ENCODE measurements around the gene ARHGEF40. TPM values are rescaled to one million over a fixed set of nuclear protein-coding genes. Genes with fewer than 3 reads are reported as not detected.

ARHGEF40 gene
- total and polyA plus RNA-seq, 2 donors (not counting 1 experiment from before 2014, with no cell fraction given), result 1.0 to 1.7 TPM

DNA sequence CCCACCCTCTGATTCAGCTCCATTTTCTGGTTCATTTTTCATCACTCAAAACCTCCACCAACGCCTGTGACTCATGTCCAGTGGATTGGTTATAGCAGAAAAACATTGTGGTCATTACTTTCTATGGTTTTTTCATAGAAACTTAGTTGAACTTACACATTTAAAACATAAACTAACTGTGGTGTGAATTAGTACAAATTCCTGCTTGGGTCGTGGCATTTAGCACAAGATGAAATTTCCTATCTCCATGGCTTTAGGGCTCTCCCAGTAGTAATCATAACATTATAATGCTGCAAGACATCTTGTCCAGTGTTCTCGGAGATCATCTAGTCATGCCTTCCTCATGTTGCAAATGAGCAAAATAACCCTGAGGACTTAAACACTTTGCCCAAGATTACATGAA lies 20.8 kb upstream of the ARHGEF40 start:
- intact Hi-C loops (cut with micrococcal nuclease), result no loop called here
- no peaks in the 10 kb centered on the region for H3K36me3 ChIP-seq (replicated peaks in 1 of 2; ENCODE audit: control extremely low read depth in 1 of 2, control insufficient read depth in 1 of 2, extremely low read depth in 1 of 2, insufficient read depth in 2 of 2, low read length in 1 of 2)
- 88% methylated on average over 1 of the region's 3 CpGs for WGBS (ENCODE audit: insufficient coverage)
- H4K20me1 ChIP-seq (ENCODE audit: control insufficient read depth, insufficient read depth, low read length, poor library complexity, severe bottlenecking), result no peaks in the 10 kb centered on the region
- no peak overlapping the region for H3K4me2 ChIP-seq (replicated peaks; ENCODE audit: low read depth, low read length, poor library complexity, severe bottlenecking)
- Mint-ChIP-seq H3K4me1 (no peaks in the 10 kb centered on the region), H3K27ac (no peak overlapping the region), H3K27me3 (peaks cover 55% of the 10 kb centered on the region), H3K4me3 (no peak overlapping the region), H3K9me3 (ENCODE audit: insufficient read depth) (no peaks in the 10 kb centered on the region)
- CTCF ChIA-PET, result interaction anchor here (1.2 to 3.1 kb wide), 3 partner anchors 9 to 34 kb away, joined by 4 to 24 read pairs (median 4); no protein-coding TSS in a partner anchor
- TF ChIP-seq, protein P1, sequence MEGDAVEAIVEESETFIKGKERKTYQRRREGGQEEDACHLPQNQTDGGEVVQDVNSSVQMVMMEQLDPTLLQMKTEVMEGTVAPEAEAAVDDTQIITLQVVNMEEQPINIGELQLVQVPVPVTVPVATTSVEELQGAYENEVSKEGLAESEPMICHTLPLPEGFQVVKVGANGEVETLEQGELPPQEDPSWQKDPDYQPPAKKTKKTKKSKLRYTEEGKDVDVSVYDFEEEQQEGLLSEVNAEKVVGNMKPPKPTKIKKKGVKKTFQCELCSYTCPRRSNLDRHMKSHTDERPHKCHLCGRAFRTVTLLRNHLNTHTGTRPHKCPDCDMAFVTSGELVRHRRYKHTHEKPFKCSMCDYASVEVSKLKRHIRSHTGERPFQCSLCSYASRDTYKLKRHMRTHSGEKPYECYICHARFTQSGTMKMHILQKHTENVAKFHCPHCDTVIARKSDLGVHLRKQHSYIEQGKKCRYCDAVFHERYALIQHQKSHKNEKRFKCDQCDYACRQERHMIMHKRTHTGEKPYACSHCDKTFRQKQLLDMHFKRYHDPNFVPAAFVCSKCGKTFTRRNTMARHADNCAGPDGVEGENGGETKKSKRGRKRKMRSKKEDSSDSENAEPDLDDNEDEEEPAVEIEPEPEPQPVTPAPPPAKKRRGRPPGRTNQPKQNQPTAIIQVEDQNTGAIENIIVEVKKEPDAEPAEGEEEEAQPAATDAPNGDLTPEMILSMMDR (IDR thresholded peaks at IDR 0.05), result no peak
- no peak for TF ChIP-seq EZH2 (IDR thresholded peaks at IDR 0.05; ENCODE audit: borderline replicate concordance, insufficient read depth, low read depth, low read length, poor library complexity, severe bottlenecking)
- H3K27me3 ChIP-seq (replicated peaks in 1 of 4; ENCODE audit: control extremely low read depth in 1 of 4, control insufficient read depth in 3 of 4, insufficient read depth in 4 of 4, low read length in 3 of 4), result peaks cover 0 to 15% (median 3%) of the 10 kb centered on the region in 4 experiments
- ATAC-seq (ENCODE audit: low read depth) (no peak), DNase-seq (no peak)
- POLR2A ChIA-PET, result no interaction called here
- no peaks in the 10 kb centered on the region for H3K4me1 ChIP-seq (ENCODE audit: control insufficient read depth in 2 of 2, insufficient read depth in 2 of 2, low read length in 2 of 2)
- H2AFZ ChIP-seq (ENCODE audit: insufficient read depth, low read depth, low read length, poor library complexity, severe bottlenecking), result no peak overlapping the region
- no peaks in the 10 kb centered on the region for H3K79me2 ChIP-seq (ENCODE audit: control insufficient read depth, insufficient read depth, low read length)
- H3K9me3 ChIP-seq (ENCODE audit: control extremely low read depth in 1 of 3, control insufficient read depth in 2 of 3, insufficient read depth in 1 of 3, low read length in 2 of 3), result no peaks in the 10 kb centered on the region
- no peak overlapping the region for H3K9ac ChIP-seq (ENCODE audit: low read length)
- H3K27ac ChIP-seq (ENCODE audit: low read length in 2 of 2), result no peak overlapping the region
- H3K4me3 ChIP-seq (ENCODE audit: control extremely low read depth in 1 of 5, extremely low read depth in 1 of 5, insufficient read depth in 1 of 5, low read depth in 2 of 5, low read length in 4 of 5), result no peak overlapping the region

DNA sequence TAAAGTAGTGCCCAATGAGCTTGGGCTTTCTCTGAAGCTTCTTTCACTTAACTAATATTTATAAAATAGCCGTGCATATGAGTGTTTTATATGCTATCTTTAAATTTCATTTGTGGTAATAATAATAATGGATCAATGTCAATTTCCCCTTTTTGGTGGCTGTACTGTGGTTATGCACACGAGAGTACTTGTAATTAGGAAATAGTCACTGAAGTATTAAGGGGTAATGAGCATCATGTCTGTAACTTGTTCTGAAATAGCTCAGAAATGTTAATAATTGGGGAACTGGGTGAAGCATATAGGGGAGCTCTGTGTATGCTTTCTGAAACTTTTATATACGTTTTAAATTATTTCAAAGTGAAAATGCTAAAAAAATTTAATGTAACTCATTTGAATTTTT lies 19.5 kb upstream of the ARHGEF40 start:
- intact Hi-C loops (cut with micrococcal nuclease), result no loop called here
- Mint-ChIP-seq H3K9me3 (ENCODE audit: insufficient read depth) (no peaks in the 10 kb centered on the region), H3K27me3 (peaks cover 44% of the 10 kb centered on the region), H3K27ac (no peak overlapping the region), H3K4me1 (no peaks in the 10 kb centered on the region), H3K4me3 (no peak overlapping the region)
- ATAC-seq (ENCODE audit: low read depth) (no peak), DNase-seq (no peak)
- Histone ChIP-seq H3K9me3 (ENCODE audit: control extremely low read depth in 1 of 3, control insufficient read depth in 2 of 3, insufficient read depth in 1 of 3, low read length in 2 of 3) (no peaks in the 10 kb centered on the region), H3K4me1 (ENCODE audit: control insufficient read depth in 2 of 2, insufficient read depth in 2 of 2, low read length in 2 of 2) (no peaks in the 10 kb centered on the region), H3K4me3 (ENCODE audit: control extremely low read depth in 1 of 5, extremely low read depth in 1 of 5, insufficient read depth in 1 of 5, low read depth in 2 of 5, low read length in 4 of 5) (no peak overlapping the region), H3K9ac (ENCODE audit: low read length) (no peak overlapping the region), H2AFZ (ENCODE audit: insufficient read depth, low read depth, low read length, poor library complexity, severe bottlenecking) (no peak overlapping the region), H3K79me2 (ENCODE audit: control insufficient read depth, insufficient read depth, low read length) (no peaks in the 10 kb centered on the region), H3K27me3 (replicated peaks in 1 of 4; ENCODE audit: control extremely low read depth in 1 of 4, control insufficient read depth in 3 of 4, insufficient read depth in 4 of 4, low read length in 3 of 4) (peaks cover 0 to 15% (median 3%) of the 10 kb centered on the region in 4 experiments), H4K20me1 (ENCODE audit: control insufficient read depth, insufficient read depth, low read length, poor library complexity, severe bottlenecking) (no peaks in the 10 kb centered on the region), H3K36me3 (replicated peaks in 1 of 2; ENCODE audit: control extremely low read depth in 1 of 2, control insufficient read depth in 1 of 2, extremely low read depth in 1 of 2, insufficient read depth in 2 of 2, low read length in 1 of 2) (no peaks in the 10 kb centered on the region), H3K4me2 (replicated peaks; ENCODE audit: low read depth, low read length, poor library complexity, severe bottlenecking) (no peak overlapping the region), H3K27ac (ENCODE audit: low read length in 2 of 2) (no peak overlapping the region)
- CTCF ChIA-PET, result interaction anchor here (1.0 to 2.6 kb wide), 3 partner anchors 10 to 36 kb away, joined by 3 to 11 read pairs (median 7); no protein-coding TSS in a partner anchor
- TF ChIP-seq EZH2 (IDR thresholded peaks at IDR 0.05; ENCODE audit: borderline replicate concordance, insufficient read depth, low read depth, low read length, poor library complexity, severe bottlenecking), result no peak
- TF ChIP-seq, protein P1 (IDR thresholded peaks at IDR 0.05), result no peak
- 22% methylated on average over 1 of the region's 3 CpGs for WGBS (ENCODE audit: insufficient coverage)
- POLR2A ChIA-PET, result no interaction called here

All from B cell (primary cell).